Subcutaneous adipose tissue (tissue), 4 donors: Measurements from ENCODE around the gene KAZN. TPM values are rescaled to one million over a fixed set of nuclear protein-coding genes. Genes with fewer than 3 reads are reported as not detected.

ENCODE experiments used
- CTCF ChIP-seq: fragments of 450-650 bp; IDR thresholded peaks from one replicate; pipeline ENCODE4 v1.5.1; 2016; ENCODE audit warnings: low read depth, mild to moderate bottlenecking, control low read depth, antibody characterized with exemption, moderate library complexity
- total RNA-seq, 4 donors: library from RNA; depleted of rRNA; stranded (reverse); fragments of >200 nt; gene quantifications; one replicate each; pipeline ENCODE4 v1.1.0, GENCODE V29; 2016

The KAZN gene
- total RNA-seq, 4 donors from 2014 or later: 7.5 to 22.2 (median 10.4) TPM

DNA sequence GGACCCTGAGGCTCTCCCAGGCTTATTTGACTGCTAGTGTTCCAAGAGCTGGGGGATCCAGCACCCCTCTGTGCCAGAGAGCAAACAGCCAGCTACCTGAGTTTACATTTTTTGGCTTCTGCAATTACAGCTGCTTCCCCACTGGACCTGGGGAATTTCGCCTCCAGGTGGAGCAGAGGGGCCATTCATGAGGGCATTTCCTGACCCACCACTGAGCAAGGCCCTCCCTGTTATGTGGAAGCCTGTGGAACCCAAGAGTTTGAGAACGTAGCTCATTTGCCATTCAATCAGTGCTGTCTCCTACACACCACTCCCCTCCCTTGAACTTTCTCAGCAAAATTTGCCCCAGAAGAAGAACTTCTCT is 512.4 kb downstream of the KAZN start:
- no peak for TF ChIP-seq CTCF

GRCh38 chr1:15113146-15113545 is 514.7 kb downstream of the KAZN start:
- TF ChIP-seq CTCF: no peak

DNA sequence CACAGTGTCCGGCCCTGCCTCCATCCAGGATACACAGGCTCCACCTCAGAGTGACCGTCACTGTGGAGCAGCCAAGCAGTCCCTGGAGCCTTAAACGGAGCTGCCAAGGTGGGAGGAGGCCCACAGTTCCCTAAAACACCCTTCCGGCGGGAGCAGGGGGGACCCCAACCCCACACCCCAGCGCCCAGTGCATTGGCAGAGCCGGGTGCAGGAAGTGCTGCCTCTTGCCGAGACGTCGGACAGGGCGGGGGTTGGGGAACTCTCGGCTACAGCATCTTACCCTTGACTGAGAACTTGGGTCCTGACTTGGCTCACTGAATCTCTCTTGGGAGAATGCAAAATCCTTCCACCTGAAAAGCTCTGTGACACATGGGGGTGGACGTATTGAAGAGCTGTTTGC is 516.4 kb downstream of the KAZN start:
- no peak for TF ChIP-seq CTCF

- TF ChIP-seq CTCF: no peak
Observed at GRCh38 chr1:15115542-15116330, 517.3 kb downstream of the KAZN start.

DNA sequence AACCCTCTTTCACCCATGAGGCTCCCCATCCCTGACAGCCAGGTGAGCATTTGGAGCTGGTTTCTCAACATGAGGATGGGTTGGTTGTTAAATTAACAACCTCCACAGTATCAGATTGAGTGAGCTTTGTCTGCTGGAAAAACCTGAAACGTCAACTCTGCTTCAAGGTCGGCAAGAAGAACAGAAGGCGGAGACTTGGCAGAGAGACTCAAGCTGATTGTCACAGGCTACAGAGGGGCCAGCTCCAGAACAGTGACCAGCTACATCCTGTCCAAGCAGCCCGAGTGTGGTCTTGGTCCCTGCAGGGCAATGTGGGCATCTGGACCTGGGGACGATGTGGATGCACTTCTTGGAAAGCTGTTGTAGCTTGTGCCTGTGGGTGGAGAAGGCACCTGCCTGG is 518.5 kb downstream of the KAZN start:
- no peak for TF ChIP-seq CTCF

GRCh38 chr1:15117671-15118325 is 519.3 kb downstream of the KAZN start:
- no peak for TF ChIP-seq CTCF

DNA sequence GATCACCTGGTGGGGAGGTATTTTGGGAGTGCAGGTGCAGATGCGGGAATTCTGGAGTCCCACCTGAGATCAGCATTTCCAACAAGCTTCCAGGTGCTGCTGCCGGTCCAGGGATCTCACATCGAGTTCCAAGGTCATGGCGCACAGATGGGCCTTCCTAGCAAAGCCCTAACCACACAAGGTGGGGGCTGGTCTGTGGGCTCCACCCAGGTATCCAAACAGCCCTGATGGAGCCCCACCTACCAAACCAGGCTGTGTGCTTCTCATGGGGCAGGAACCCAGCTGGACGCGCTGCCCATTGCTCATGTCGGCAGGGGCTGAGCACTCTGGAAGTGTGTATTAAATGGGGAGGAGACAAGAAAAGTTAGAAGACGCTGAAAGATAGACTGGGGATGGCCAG is 520.1 kb downstream of the KAZN start:
- no peak for TF ChIP-seq CTCF
